ENCODE measurements around the gene PKN3.

GRCh38 chr9:128718047-128718446 is 15.7 kb downstream of the PKN3 start:
- TF ChIP-seq CTCF (IDR thresholded peaks at IDR 0.05) (no peak), POLR2AphosphoS5 (IDR thresholded peaks at IDR 0.05) (no peak), EP300 (IDR thresholded peaks at IDR 0.05) (no peak), POLR2A (IDR thresholded peaks at IDR 0.05) (no peak)
